Hindlimb muscle (tissue), 1 donor: ENCODE results near the gene COL18A1. TPM values are rescaled to one million over a fixed set of nuclear protein-coding genes. Genes with fewer than 3 reads are reported as not detected.
"Not testable (repeated sequence)": the region's sequence is repeated elsewhere in the genome, so short reads cannot be mapped to it uniquely, and the experiment has no call there.

Experiments used
- DNase-seq: peaks from one replicate; pipeline ENCODE4 v3.0.0-alpha.2; 2013
- polyA plus RNA-seq: library from polyadenylated mRNA; unstranded; fragments of 120-200 nt; gene quantifications from one replicate; pipeline ENCODE4 v1.2.1, GENCODE V29; 2013; ENCODE audit not compliant: insufficient read length

COL18A1 gene
- polyA plus RNA-seq, 1 donor = 89.1 TPM

DNA sequence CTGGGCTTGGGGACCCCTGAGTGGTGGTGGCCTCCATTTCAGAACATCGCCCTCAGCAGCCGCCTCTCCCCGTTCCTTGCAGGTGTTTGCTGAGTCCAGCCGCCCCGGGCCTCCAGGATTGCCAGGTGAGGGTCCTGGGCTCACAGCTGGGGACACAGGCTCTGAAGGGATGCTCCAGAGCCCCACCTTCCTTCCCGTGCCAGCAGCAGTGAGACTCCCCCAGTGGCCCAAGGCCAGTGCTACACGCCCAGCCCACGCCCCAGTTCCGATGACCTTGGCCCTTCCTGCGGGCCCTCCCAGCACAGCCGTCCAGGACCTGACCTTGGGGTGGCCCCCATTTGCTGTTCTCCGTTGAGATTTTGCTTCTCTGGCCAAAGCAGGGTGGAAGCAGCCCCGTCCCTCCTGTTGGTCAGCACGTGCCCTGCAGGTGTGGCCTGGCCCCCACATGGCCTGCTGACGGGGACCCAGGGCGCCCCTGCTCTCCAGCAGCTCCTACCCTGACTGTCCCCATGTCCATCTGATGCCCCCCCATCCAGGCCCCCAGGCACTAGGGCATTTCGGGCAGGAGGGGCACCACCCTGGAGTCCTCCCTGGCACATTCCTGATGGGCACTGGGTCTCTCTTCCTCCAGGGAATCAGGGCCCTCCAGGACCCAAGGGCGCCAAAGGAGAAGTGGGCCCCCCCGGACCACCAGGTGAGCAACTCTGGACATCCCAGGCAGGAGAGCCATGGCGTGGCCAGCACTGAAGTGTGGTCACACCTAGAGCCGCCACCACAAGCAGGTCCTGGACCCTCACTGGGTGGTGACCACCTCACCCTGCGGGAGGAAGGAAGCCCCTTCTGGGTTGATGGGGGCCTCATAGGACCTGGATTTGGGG lies 92.2 kb downstream of the COL18A1 start:
- no peak for DNase-seq

DNA sequence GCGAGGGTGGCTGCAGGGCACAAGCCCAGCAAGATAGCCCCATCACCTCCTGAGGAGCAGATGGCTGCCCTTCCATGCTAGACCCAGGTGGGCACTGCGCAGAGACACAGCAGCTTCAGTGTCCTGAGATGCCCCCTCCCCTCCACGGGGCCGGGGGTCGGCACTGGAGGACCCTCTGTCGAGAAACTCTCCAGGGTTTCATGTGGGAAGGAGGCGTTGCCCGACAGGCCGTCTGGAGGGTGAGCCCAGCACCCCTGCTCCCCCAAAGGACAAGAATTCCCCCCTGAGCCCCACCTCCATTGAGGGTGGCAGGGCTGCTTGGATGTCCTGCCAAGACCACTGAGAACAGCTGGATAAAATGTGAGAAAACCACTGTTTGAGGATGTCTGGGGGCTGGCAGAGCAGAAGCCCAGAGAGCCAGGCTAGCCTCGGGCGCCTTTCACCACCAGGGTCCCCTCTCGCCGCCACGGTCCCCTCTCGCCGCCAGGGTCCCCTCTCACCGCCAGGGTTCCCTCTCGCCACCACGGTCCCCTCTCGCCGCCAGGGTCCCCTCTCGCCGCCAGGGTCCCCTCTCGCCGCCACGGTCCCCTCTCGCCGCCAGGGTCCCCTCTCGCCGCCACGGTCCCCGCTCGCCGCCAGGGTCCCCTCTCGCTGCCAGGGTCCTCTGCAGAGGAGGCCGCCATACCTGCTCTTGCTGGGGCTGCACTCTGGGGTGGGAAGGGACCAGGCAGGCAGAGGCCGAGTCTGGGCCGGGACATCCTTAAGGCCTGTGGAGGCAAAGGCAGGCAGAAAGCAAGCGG lies 93.1 kb downstream of the COL18A1 start:
- no peak for DNase-seq

DNA sequence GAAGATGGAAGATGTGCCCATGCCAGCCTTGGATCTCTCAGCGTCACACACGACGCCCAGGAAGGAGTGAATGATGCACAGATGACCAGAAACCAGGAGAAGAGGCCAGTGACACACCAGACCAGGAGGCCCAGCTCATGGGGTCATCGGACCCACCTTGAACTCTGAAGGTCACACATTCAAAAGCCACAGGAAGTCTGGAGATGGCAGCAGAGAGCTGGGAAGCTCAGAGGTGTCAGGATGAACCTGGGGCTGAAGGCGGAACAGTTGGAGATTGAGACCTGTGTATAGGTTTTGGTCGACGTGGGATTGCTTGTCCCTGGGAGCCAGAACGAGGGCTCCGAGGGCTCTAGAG lies 93.7 kb downstream of the COL18A1 start:
- no peak for DNase-seq

GRCh38 chr21:45499201-45499750 lies 94.3 kb downstream of the COL18A1 start:
- DNase-seq = no peak

- no peak for DNase-seq
Observed at GRCh38 chr21:45499970-45500577, 95.1 kb downstream of the COL18A1 start.

DNA sequence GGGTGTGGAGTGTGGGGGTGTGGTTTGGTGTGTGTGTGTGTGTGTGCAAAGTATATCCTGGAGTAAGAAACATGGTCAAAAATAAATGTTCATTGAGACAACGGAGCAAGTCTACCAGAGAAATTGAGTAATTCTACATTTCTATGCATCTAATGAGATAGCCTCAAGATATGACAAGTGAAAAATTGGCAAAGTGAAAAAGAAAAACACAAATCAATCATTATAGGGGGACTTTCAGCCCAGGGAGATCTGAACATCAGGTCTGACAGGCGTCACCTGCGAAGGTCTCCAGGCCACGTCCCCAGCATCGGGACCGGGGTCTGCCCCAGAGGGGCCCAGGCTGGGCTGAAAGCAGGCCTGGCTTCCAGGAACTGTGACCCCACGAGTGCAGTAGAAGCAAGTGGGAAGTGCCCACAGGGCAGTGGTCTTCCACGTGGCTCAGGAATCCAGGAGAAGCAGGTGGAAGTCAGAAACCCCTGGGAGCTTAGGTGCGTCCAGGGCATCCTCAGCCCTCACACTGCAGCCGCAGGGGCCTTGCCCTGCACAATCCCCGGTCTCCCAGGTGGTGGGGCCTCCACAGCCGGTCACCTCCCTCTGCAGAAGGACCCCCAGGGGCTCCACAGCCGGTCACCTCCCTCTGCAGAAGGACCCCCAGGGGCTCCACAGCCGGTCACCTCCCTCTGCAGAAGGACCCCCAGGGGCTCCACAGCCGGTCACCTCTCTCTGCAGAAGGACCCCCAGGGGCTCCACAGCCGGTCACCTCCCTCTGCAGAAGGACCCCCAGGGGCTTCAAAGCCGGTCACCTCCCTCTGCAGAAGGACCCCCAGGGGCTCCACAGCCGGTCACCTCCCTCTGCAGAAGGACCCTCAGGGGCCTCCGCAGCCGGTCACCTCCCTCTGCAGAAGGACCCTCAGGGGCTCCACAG lies 96.4 kb downstream of the COL18A1 start:
- DNase-seq = not testable (repeated sequence)

DNA sequence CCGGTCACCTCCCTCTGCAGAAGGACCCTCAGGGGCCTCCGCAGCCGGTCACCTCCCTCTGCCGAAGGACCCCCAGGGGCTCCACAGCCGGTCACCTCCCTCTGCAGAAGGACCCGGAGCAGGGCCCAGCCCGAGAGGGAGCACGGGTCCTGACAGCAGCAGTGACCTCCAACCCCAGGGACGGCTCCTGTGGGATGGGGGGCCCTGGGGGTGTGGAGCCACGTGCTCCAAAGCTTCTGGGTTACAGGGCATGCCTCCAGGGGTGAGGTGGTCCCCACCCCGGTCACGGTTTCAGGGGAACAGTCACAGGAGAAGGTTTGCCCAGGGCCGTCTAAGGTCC lies 97.0 kb downstream of the COL18A1 start:
- DNase-seq = no peak

- no peak for DNase-seq
Observed at GRCh38 chr21:45502600-45502999, 97.6 kb downstream of the COL18A1 start.

DNA sequence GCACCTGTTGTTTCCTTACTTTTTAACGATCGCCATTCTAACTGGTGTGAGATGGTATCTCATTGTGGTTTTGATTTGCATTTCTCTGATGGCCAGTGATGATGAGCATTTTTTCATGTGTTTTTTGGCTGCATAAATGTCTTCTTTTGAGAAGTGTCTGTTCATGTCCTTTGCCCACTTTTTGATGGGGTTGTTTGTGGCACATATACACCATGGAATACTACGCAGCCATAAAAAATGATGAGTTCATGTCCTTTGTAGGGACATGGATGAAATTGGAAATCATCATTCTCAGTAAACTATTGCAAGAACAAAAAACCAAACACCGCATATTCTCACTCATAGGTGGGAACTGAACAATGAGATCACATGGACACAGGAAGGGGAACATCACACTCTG lies 98.3 kb downstream of the COL18A1 start:
- not testable (repeated sequence) for DNase-seq

DNA sequence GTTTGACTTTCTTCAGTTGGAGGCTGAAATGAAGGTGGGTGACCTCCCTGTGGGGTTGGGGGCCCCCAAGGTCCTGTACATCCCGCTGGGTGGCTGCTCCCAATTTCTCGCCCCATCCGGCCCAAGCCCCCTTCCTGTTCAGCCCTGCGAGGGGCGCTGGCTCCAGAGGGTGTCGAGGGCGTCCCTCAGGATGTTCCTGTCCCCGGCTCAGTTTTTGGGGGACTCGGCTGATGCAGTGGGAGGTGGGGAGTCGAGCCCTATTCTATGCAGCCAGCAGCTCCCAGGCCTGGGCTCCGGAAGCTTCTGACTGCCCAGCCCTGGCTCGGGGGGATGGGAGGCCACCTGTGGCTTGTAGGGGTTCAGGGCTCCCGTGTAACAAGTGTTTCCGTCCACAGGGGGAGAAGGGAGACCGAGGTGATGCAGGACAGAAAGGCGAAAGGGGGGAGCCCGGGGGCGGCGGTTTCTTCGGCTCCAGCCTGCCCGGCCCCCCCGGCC lies 99.1 kb downstream of the COL18A1 start:
- DNase-seq = no peak

- DNase-seq = no peak
Observed at GRCh38 chr21:45504516-45505415, 99.8 kb downstream of the COL18A1 start.

DNA sequence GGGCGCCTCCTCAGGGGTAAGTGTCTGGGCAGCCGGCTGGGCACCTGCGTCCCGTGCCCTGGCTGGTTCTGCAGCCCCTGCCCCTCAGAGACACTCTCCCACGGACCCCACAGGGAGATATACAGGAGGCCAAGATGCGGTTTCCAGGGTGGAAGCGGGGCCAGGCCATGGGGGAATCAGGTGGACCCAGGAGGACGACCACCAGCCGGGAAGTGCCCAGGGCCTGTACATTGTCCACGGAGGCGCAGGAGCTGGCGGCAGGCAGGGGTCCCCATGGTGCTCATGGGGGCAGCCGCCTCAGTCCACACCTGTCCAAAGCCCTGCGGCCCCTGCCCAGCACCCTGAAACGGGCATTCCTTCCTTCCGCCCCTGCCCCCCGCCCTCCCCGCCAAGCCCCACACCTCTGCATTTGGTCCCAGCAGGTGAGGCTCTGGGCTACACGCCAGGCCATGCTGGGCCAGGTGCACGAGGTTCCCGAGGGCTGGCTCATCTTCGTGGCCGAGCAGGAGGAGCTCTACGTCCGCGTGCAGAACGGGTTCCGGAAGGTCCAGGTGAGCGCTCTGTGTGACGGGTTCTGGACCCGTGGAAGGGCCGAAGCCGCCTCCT lies 100.6 kb downstream of the COL18A1 start:
- no peak for DNase-seq

GRCh38 chr21:45506241-45506817 lies 101.4 kb downstream of the COL18A1 start:
- DNase-seq = no peak

GRCh38 chr21:45506836-45507522 lies 102.0 kb downstream of the COL18A1 start:
- no peak for DNase-seq

DNA sequence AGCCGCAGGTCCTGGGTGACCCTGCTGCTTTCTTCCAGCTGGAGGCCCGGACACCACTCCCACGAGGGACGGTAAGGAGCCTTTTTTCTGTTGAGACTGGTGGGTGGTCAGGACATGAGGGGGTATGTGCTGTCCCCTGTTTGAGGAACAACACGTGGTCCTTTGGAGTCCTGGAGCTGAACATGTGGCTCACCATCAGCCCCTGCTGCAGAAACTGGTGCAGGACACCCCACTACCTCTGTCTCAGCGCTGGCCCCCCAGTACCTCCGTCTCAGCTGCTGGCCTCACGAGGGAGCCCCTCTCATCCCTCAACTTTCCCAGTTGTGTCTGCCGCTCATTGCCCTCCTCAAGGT lies 102.5 kb downstream of the COL18A1 start:
- no peak for DNase-seq

DNA sequence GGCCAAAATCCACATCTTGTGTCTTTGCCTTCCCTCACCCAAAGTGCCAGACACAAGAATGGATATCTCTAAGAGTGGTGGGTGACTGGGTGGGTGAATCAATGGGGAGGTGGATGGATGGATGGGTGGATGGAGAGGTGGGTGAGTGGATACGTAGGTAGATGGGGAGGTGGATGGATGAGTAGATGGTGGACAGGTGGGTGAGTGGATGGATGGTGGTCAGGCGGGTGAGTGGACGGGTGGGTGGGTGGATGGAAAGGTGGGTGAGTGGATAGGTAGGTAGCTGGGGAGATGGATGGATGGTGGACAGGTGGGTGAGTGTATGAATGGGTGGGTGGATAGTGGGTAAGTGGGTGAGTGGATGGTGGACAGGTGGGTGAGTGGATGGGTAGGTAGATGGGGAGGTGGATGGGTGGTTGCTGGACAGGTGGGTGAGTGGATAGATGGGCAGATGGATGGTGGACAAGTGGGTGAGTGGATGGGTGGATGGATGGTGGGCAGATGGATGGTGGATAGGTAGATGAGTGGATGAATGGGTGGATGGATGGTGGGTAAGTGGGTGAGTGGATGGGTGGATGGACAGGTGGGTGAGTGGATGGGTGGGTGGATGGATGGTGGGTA lies 103.0 kb downstream of the COL18A1 start:
- DNase-seq = no peak

GRCh38 chr21:45508607-45509565 lies 103.9 kb downstream of the COL18A1 start:
- DNase-seq = no peak
